Mesendoderm (in vitro differentiated cells): ENCODE data around the gene FAM50A.
A peak's percentile ranks its signal among the peaks of the same experiment; 100 is the strongest.

ENCODE experiments used
- DNase-seq: peaks from one replicate; pipeline ENCODE4 v3.0.0; 2013
- H2AK5ac ChIP-seq: 2 replicates; pipeline ENCODE4 v1.6.1; 2013; ENCODE audit warnings: low read length, inconsistent platforms
- H2BK120ac ChIP-seq: 2 replicates; pipeline ENCODE4 v1.6.1; 2013; ENCODE audit warnings: low read depth, mild to moderate bottlenecking, low read length, moderate library complexity, mixed read lengths
- H2BK15ac ChIP-seq: replicated peaks from 2 replicates; pipeline ENCODE4 v1.6.1; 2013; ENCODE audit warnings: low read depth, mild to moderate bottlenecking, moderate library complexity
- H2BK5ac ChIP-seq: 2 replicates; pipeline ENCODE4 v1.6.1; 2013; ENCODE audit warnings: low read length, inconsistent platforms
- H3K18ac ChIP-seq: 2 replicates; pipeline ENCODE4 v1.6.1; 2013; ENCODE audit warnings: mild to moderate bottlenecking, low read length, mixed read lengths
- H3K23ac ChIP-seq: one replicate; pipeline ENCODE4 v1.6.1; 2013; ENCODE audit warnings: low read length
- H3K27ac ChIP-seq: 2 replicates; pipeline ENCODE4 v1.5.1; 2013; ENCODE audit warnings: low read depth, mild to moderate bottlenecking, inconsistent platforms, low read length, moderate library complexity
- H3K27me3 ChIP-seq: 2 replicates; pipeline ENCODE4 v1.6.1; 2013; ENCODE audit warnings: low read length, control low read depth, mild to moderate bottlenecking, inconsistent platforms; ENCODE audit not compliant: insufficient read depth, poor library complexity
- H3K36me3 ChIP-seq: 2 replicates; pipeline ENCODE4 v1.6.1; 2013; ENCODE audit warnings: low read length, inconsistent platforms; ENCODE audit not compliant: control insufficient read depth, insufficient read depth
- H3K4ac ChIP-seq: one replicate; pipeline ENCODE4 v1.6.1; 2013; ENCODE audit warnings: low read depth, mild to moderate bottlenecking, low read length, moderate library complexity
- H3K4me1 ChIP-seq: 2 replicates; pipeline ENCODE4 v1.6.1; 2013; ENCODE audit warnings: low read depth, low read length, inconsistent platforms; ENCODE audit not compliant: control insufficient read depth
- H3K4me2 ChIP-seq: 2 replicates; pipeline ENCODE4 v1.6.1; 2013; ENCODE audit warnings: low read length
- H3K4me3 ChIP-seq: 2 replicates; pipeline ENCODE4 v1.5.1; 2013; ENCODE audit warnings: mild to moderate bottlenecking, low read length
- H3K56ac ChIP-seq: one replicate; pipeline ENCODE4 v1.6.1; 2013; ENCODE audit warnings: low read length
- H3K79me1 ChIP-seq: 2 replicates; pipeline ENCODE4 v1.6.1; 2013; ENCODE audit warnings: low read length, inconsistent platforms
- H3K79me2 ChIP-seq: 2 replicates; pipeline ENCODE4 v1.6.1; 2013; ENCODE audit warnings: mild to moderate bottlenecking, low read length; ENCODE audit not compliant: control insufficient read depth, insufficient read depth
- H3K9ac ChIP-seq: 2 replicates; pipeline ENCODE4 v1.6.1; 2013; ENCODE audit warnings: low read length, inconsistent platforms
- H4K5ac ChIP-seq: one replicate; pipeline ENCODE4 v1.6.1; 2013; ENCODE audit warnings: low read length
- H4K8ac ChIP-seq: one replicate; pipeline ENCODE4 v1.6.1; 2013; ENCODE audit warnings: low read depth, mild to moderate bottlenecking, control low read depth, low read length, moderate library complexity
- WGBS: extraction: QIAGEN DNeasy Blood & Tissue Kit; methylation state at CpG from one replicate; pipeline ENCODE4 v1.1.7; 2013; ENCODE audit warnings: low lambda C conversion rate, missing lambda C conversion rate; ENCODE audit not compliant: insufficient coverage; ENCODE audit errors: extremely low coverage; 5-methylcytosine and 5-hydroxymethylcytosine counted together

The FAM50A gene

GRCh38 chrX:154488336-154489075 lies 44.6 kb downstream of the FAM50A start:
- no peaks in the 10 kb centered on the region for H3K36me3 ChIP-seq
- no peak overlapping the region for H2BK120ac ChIP-seq
- H3K79me2 ChIP-seq, result no peaks in the 10 kb centered on the region
- no peak overlapping the region for H2BK5ac ChIP-seq
- H3K4ac ChIP-seq, result no peak overlapping the region
- no CpG with 5 or more reads among the region's 20 CpGs for WGBS
- no peak overlapping the region for H3K4me3 ChIP-seq
- H4K8ac ChIP-seq, result no peak overlapping the region
- no peak overlapping the region for H3K27ac ChIP-seq
- no peak overlapping the region for H4K5ac ChIP-seq
- H3K27me3 ChIP-seq, result no peaks in the 10 kb centered on the region
- H3K4me1 ChIP-seq, result no peaks in the 10 kb centered on the region
- H3K9ac ChIP-seq, result no peak overlapping the region
- no peak overlapping the region for H3K4me2 ChIP-seq
- H2AK5ac ChIP-seq, result no peak overlapping the region
- H3K18ac ChIP-seq, result no peak overlapping the region
- no peak overlapping the region for H3K23ac ChIP-seq
- no peak overlapping the region for H2BK15ac ChIP-seq
- no peak for DNase-seq
- no peak overlapping the region for H3K56ac ChIP-seq
- no peaks in the 10 kb centered on the region for H3K79me1 ChIP-seq

- no peak for DNase-seq
Observed at GRCh38 chrX:154489182-154489581, 45.2 kb downstream of the FAM50A start.

GRCh38 chrX:154490021-154490413 lies 46.1 kb downstream of the FAM50A start:
- Histone ChIP-seq H3K56ac (peak overlapping the region; percentile 67), H3K9ac (peak overlapping the region; percentile 70), H3K18ac (peak overlapping the region; percentile 52), H3K23ac (no peak overlapping the region), H2BK5ac (no peak overlapping the region), H3K79me2 (no peaks in the 10 kb centered on the region), H4K8ac (no peak overlapping the region), H2BK15ac (no peak overlapping the region), H3K27me3 (no peaks in the 10 kb centered on the region), H4K5ac (no peak overlapping the region), H3K27ac (no peak overlapping the region), H2BK120ac (no peak overlapping the region), H3K4ac (peak overlapping the region; percentile 58), H3K36me3 (no peaks in the 10 kb centered on the region), H3K4me1 (no peaks in the 10 kb centered on the region), H3K4me3 (peak overlapping the region; percentile 6), H3K79me1 (no peaks in the 10 kb centered on the region), H2AK5ac (no peak overlapping the region), H3K4me2 (peak overlapping the region; percentile 30)
- WGBS, result no CpG with 5 or more reads among the region's 19 CpGs
- DNase-seq, result peak; percentile 28

More at GRCh38 chrX:154489182-154489581, 45.2 kb downstream of the FAM50A start:
- H2AK5ac ChIP-seq, result no peak overlapping the region
- no peaks in the 10 kb centered on the region for H3K36me3 ChIP-seq
- H3K9ac ChIP-seq, result no peak overlapping the region
- no peak overlapping the region for H3K4me2 ChIP-seq
- H3K4me3 ChIP-seq, result no peak overlapping the region
- H3K79me2 ChIP-seq, result no peaks in the 10 kb centered on the region
- no peak overlapping the region for H4K5ac ChIP-seq
- H3K56ac ChIP-seq, result no peak overlapping the region
- H3K27ac ChIP-seq, result no peak overlapping the region
- no peaks in the 10 kb centered on the region for H3K27me3 ChIP-seq
- no peak overlapping the region for H2BK5ac ChIP-seq
- H4K8ac ChIP-seq, result no peak overlapping the region
- H2BK120ac ChIP-seq, result no peak overlapping the region
- H3K23ac ChIP-seq, result no peak overlapping the region
- WGBS, result no CpG with 5 or more reads among the region's 4 CpGs
- no peak overlapping the region for H3K18ac ChIP-seq
- no peak overlapping the region for H3K4ac ChIP-seq
- no peaks in the 10 kb centered on the region for H3K4me1 ChIP-seq
- H2BK15ac ChIP-seq, result no peak overlapping the region
- H3K79me1 ChIP-seq, result no peaks in the 10 kb centered on the region

GRCh38 chrX:154490414-154491083 lies 46.6 kb downstream of the FAM50A start, which contains the start of gene SLC10A3:
SLC10A3 (minus strand) TSS chrX:154490629; CDS start chrX:154488940, 1,689 bp downstream.
- no peaks in the 10 kb centered on the region for H3K36me3 ChIP-seq
- peak within 1 kb of the TSS; percentile 30 for H3K4me2 ChIP-seq
- no peak within 1 kb of the TSS for H2BK120ac ChIP-seq
- no CpG with 5 or more reads among the region's 71 CpGs for WGBS
- H3K79me1 ChIP-seq, result no peaks in the 10 kb centered on the region
- no peak within 1 kb of the TSS for H2BK15ac ChIP-seq
- no peaks in the 10 kb centered on the region for H3K79me2 ChIP-seq
- peak within 1 kb of the TSS; percentile 6 for H3K4me3 ChIP-seq
- H2BK5ac ChIP-seq, result no peak within 1 kb of the TSS
- peak within 1 kb of the TSS; percentile 73 for H3K27ac ChIP-seq
- peak within 1 kb of the TSS; percentile 67 for H3K56ac ChIP-seq
- peak within 1 kb of the TSS; percentile 58 for H3K4ac ChIP-seq
- no peak within 1 kb of the TSS for H4K5ac ChIP-seq
- peak within 1 kb of the TSS; percentile 52 for H3K18ac ChIP-seq
- H2AK5ac ChIP-seq, result no peak within 1 kb of the TSS
- H3K9ac ChIP-seq, result peak within 1 kb of the TSS; percentile 71
- peak; percentile 97 for DNase-seq
- no peak within 1 kb of the TSS for H3K23ac ChIP-seq
- no peaks in the 10 kb centered on the region for H3K27me3 ChIP-seq
- H4K8ac ChIP-seq, result no peak within 1 kb of the TSS
- no peaks in the 10 kb centered on the region for H3K4me1 ChIP-seq

- no peak overlapping the region for H2AK5ac ChIP-seq
- no peak overlapping the region for H3K18ac ChIP-seq
- H3K4me1 ChIP-seq, result no peaks in the 10 kb centered on the region
- no peak for DNase-seq
- no peak overlapping the region for H3K4ac ChIP-seq
- no CpG with 5 or more reads among the region's 3 CpGs for WGBS
- no peak overlapping the region for H2BK15ac ChIP-seq
- no peaks in the 10 kb centered on the region for H3K36me3 ChIP-seq
- no peaks in the 10 kb centered on the region for H3K27me3 ChIP-seq
- no peak overlapping the region for H3K27ac ChIP-seq
- H4K8ac ChIP-seq, result no peak overlapping the region
- no peak overlapping the region for H4K5ac ChIP-seq
- no peak overlapping the region for H3K56ac ChIP-seq
- no peak overlapping the region for H3K4me2 ChIP-seq
- no peak overlapping the region for H3K9ac ChIP-seq
- no peak overlapping the region for H3K4me3 ChIP-seq
- H2BK120ac ChIP-seq, result no peak overlapping the region
- no peaks in the 10 kb centered on the region for H3K79me1 ChIP-seq
- no peak overlapping the region for H3K23ac ChIP-seq
- H2BK5ac ChIP-seq, result no peak overlapping the region
- no peaks in the 10 kb centered on the region for H3K79me2 ChIP-seq
Observed at GRCh38 chrX:154494715-154495114, 50.8 kb downstream of the FAM50A start.
